ENCODE results near the gene EEIG1.
A peak's percentile ranks its signal among the peaks of the same experiment; 100 is the strongest.

EEIG1 gene

GRCh38 chr9:127961613-127962155, 19.1 kb downstream of the EEIG1 start:
- Histone ChIP-seq H3K4me3 (ENCODE audit: low read length) (no peak overlapping the region), H3K9ac (ENCODE audit: low read length) (no peak overlapping the region), H3K4me1 (ENCODE audit: control insufficient read depth, insufficient read depth, low read length) (peaks cover 79% of the 10 kb centered on the region), H3K36me3 (ENCODE audit: control insufficient read depth, insufficient read depth, low read length) (no peaks in the 10 kb centered on the region), H3K9me3 (ENCODE audit: control insufficient read depth, low read length) (no peaks in the 10 kb centered on the region), H3K27me3 (ENCODE audit: control insufficient read depth, insufficient read depth, low read length) (no peaks in the 10 kb centered on the region)

- no peaks in the 10 kb centered on the region for H3K36me3 ChIP-seq (ENCODE audit: control insufficient read depth, insufficient read depth, low read length)
- H3K27me3 ChIP-seq (ENCODE audit: control insufficient read depth, insufficient read depth, low read length): no peaks in the 10 kb centered on the region
- H3K4me3 ChIP-seq (ENCODE audit: low read length): no peak overlapping the region
- peaks cover 76% of the 10 kb centered on the region for H3K4me1 ChIP-seq (ENCODE audit: control insufficient read depth, insufficient read depth, low read length)
- H3K9ac ChIP-seq (ENCODE audit: low read length): peak overlapping the region; percentile 54
- H3K9me3 ChIP-seq (ENCODE audit: control insufficient read depth, low read length): no peaks in the 10 kb centered on the region
Measured at GRCh38 chr9:127961155-127961490, 19.7 kb downstream of the EEIG1 start.

GRCh38 chr9:127960410-127961154, 20.2 kb downstream of the EEIG1 start:
- Histone ChIP-seq H3K9ac (ENCODE audit: low read length) (peak overlapping the region; percentile 54), H3K9me3 (ENCODE audit: control insufficient read depth, low read length) (no peaks in the 10 kb centered on the region), H3K36me3 (ENCODE audit: control insufficient read depth, insufficient read depth, low read length) (no peaks in the 10 kb centered on the region), H3K4me3 (ENCODE audit: low read length) (no peak overlapping the region), H3K27me3 (ENCODE audit: control insufficient read depth, insufficient read depth, low read length) (no peaks in the 10 kb centered on the region), H3K4me1 (ENCODE audit: control insufficient read depth, insufficient read depth, low read length) (peaks cover 76% of the 10 kb centered on the region)

GRCh38 chr9:127959841-127960409, 20.9 kb downstream of the EEIG1 start:
- Histone ChIP-seq H3K4me1 (ENCODE audit: control insufficient read depth, insufficient read depth, low read length) (peaks cover 76% of the 10 kb centered on the region), H3K36me3 (ENCODE audit: control insufficient read depth, insufficient read depth, low read length) (no peaks in the 10 kb centered on the region), H3K4me3 (ENCODE audit: low read length) (no peak overlapping the region), H3K27me3 (ENCODE audit: control insufficient read depth, insufficient read depth, low read length) (no peaks in the 10 kb centered on the region), H3K9ac (ENCODE audit: low read length) (peak overlapping the region; percentile 54), H3K9me3 (ENCODE audit: control insufficient read depth, low read length) (no peaks in the 10 kb centered on the region)

GRCh38 chr9:127959398-127959797, 21.4 kb downstream of the EEIG1 start:
- H3K9ac ChIP-seq (ENCODE audit: low read length): no peak overlapping the region
- H3K9me3 ChIP-seq (ENCODE audit: control insufficient read depth, low read length): no peaks in the 10 kb centered on the region
- no peaks in the 10 kb centered on the region for H3K27me3 ChIP-seq (ENCODE audit: control insufficient read depth, insufficient read depth, low read length)
- peaks cover 76% of the 10 kb centered on the region for H3K4me1 ChIP-seq (ENCODE audit: control insufficient read depth, insufficient read depth, low read length)
- H3K4me3 ChIP-seq (ENCODE audit: low read length): no peak overlapping the region
- H3K36me3 ChIP-seq (ENCODE audit: control insufficient read depth, insufficient read depth, low read length): no peaks in the 10 kb centered on the region

- Histone ChIP-seq H3K4me1 (ENCODE audit: control insufficient read depth, insufficient read depth, low read length) (peaks cover 76% of the 10 kb centered on the region), H3K9me3 (ENCODE audit: control insufficient read depth, low read length) (no peaks in the 10 kb centered on the region), H3K4me3 (ENCODE audit: low read length) (no peak overlapping the region), H3K36me3 (ENCODE audit: control insufficient read depth, insufficient read depth, low read length) (no peaks in the 10 kb centered on the region), H3K9ac (ENCODE audit: low read length) (no peak overlapping the region), H3K27me3 (ENCODE audit: control insufficient read depth, insufficient read depth, low read length) (no peaks in the 10 kb centered on the region)
Measured at GRCh38 chr9:127958728-127959127, 22.1 kb downstream of the EEIG1 start.

GRCh38 chr9:127955294-127956015, 25.3 kb downstream of the EEIG1 start:
- no peaks in the 10 kb centered on the region for H3K9me3 ChIP-seq (ENCODE audit: control insufficient read depth, low read length)
- H3K4me1 ChIP-seq (ENCODE audit: control insufficient read depth, insufficient read depth, low read length): peaks cover 74% of the 10 kb centered on the region
- H3K36me3 ChIP-seq (ENCODE audit: control insufficient read depth, insufficient read depth, low read length): no peaks in the 10 kb centered on the region
- peak overlapping the region; percentile 6 for H3K4me3 ChIP-seq (ENCODE audit: low read length)
- peak overlapping the region; percentile 54 for H3K9ac ChIP-seq (ENCODE audit: low read length)
- H3K27me3 ChIP-seq (ENCODE audit: control insufficient read depth, insufficient read depth, low read length): no peaks in the 10 kb centered on the region

- H3K9me3 ChIP-seq (ENCODE audit: control insufficient read depth, low read length): no peaks in the 10 kb centered on the region
- H3K9ac ChIP-seq (ENCODE audit: low read length): peak overlapping the region; percentile 54
- no peak overlapping the region for H3K4me3 ChIP-seq (ENCODE audit: low read length)
- H3K36me3 ChIP-seq (ENCODE audit: control insufficient read depth, insufficient read depth, low read length): no peaks in the 10 kb centered on the region
- H3K4me1 ChIP-seq (ENCODE audit: control insufficient read depth, insufficient read depth, low read length): peaks cover 74% of the 10 kb centered on the region
- no peaks in the 10 kb centered on the region for H3K27me3 ChIP-seq (ENCODE audit: control insufficient read depth, insufficient read depth, low read length)
Measured at GRCh38 chr9:127954831-127955293, 25.9 kb downstream of the EEIG1 start.

GRCh38 chr9:127953768-127954505, 26.9 kb downstream of the EEIG1 start:
- peak overlapping the region; percentile 54 for H3K9ac ChIP-seq (ENCODE audit: low read length)
- H3K4me3 ChIP-seq (ENCODE audit: low read length): no peak overlapping the region
- no peaks in the 10 kb centered on the region for H3K9me3 ChIP-seq (ENCODE audit: control insufficient read depth, low read length)
- H3K36me3 ChIP-seq (ENCODE audit: control insufficient read depth, insufficient read depth, low read length): no peaks in the 10 kb centered on the region
- H3K4me1 ChIP-seq (ENCODE audit: control insufficient read depth, insufficient read depth, low read length): peaks cover 74% of the 10 kb centered on the region
- no peaks in the 10 kb centered on the region for H3K27me3 ChIP-seq (ENCODE audit: control insufficient read depth, insufficient read depth, low read length)

GRCh38 chr9:127953154-127953553, 27.6 kb downstream of the EEIG1 start:
- peaks cover 74% of the 10 kb centered on the region for H3K4me1 ChIP-seq (ENCODE audit: control insufficient read depth, insufficient read depth, low read length)
- no peaks in the 10 kb centered on the region for H3K27me3 ChIP-seq (ENCODE audit: control insufficient read depth, insufficient read depth, low read length)
- no peak overlapping the region for H3K4me3 ChIP-seq (ENCODE audit: low read length)
- H3K36me3 ChIP-seq (ENCODE audit: control insufficient read depth, insufficient read depth, low read length): peaks cover 6% of the 10 kb centered on the region
- H3K9ac ChIP-seq (ENCODE audit: low read length): no peak overlapping the region
- no peaks in the 10 kb centered on the region for H3K9me3 ChIP-seq (ENCODE audit: control insufficient read depth, low read length)

- no peaks in the 10 kb centered on the region for H3K27me3 ChIP-seq (ENCODE audit: control insufficient read depth, insufficient read depth, low read length)
- no peaks in the 10 kb centered on the region for H3K9me3 ChIP-seq (ENCODE audit: control insufficient read depth, low read length)
- no peak overlapping the region for H3K4me3 ChIP-seq (ENCODE audit: low read length)
- H3K36me3 ChIP-seq (ENCODE audit: control insufficient read depth, insufficient read depth, low read length): peaks cover 13% of the 10 kb centered on the region
- peaks cover 55% of the 10 kb centered on the region for H3K4me1 ChIP-seq (ENCODE audit: control insufficient read depth, insufficient read depth, low read length)
- H3K9ac ChIP-seq (ENCODE audit: low read length): peak overlapping the region; percentile 56
Measured at GRCh38 chr9:127950513-127951289, 30.1 kb downstream of the EEIG1 start.
